ENCODE data around the gene TMEM121B. TPM values are rescaled to one million over a fixed set of nuclear protein-coding genes. Genes with fewer than 3 reads are reported as not detected.

Gene TMEM121B
- total RNA-seq, 2 donors from 2014 or later, result 0.26 TPM; not detected in 1

- H3K27ac ChIP-seq, result peak overlapping the region in 1 of 4 donors; percentile 27
- no peaks in the 10 kb centered on the region for H3K27me3 ChIP-seq
- intact Hi-C loops (cut with DNase I), result no loop called here
- H3K36me3 ChIP-seq (replicated peaks in 1 of 2; ENCODE audit: insufficient read depth in 1 of 2, low read depth in 2 of 2), result peaks cover 16 to 26% of the 10 kb centered on the region in 2 donors
- WGBS, 2 donors, result 66 to 87% methylated on average over 15 of the region's 15 CpGs
- no peak for TF ChIP-seq POLR2A (IDR thresholded peaks at IDR 0.05)
- TF ChIP-seq, protein P1, sequence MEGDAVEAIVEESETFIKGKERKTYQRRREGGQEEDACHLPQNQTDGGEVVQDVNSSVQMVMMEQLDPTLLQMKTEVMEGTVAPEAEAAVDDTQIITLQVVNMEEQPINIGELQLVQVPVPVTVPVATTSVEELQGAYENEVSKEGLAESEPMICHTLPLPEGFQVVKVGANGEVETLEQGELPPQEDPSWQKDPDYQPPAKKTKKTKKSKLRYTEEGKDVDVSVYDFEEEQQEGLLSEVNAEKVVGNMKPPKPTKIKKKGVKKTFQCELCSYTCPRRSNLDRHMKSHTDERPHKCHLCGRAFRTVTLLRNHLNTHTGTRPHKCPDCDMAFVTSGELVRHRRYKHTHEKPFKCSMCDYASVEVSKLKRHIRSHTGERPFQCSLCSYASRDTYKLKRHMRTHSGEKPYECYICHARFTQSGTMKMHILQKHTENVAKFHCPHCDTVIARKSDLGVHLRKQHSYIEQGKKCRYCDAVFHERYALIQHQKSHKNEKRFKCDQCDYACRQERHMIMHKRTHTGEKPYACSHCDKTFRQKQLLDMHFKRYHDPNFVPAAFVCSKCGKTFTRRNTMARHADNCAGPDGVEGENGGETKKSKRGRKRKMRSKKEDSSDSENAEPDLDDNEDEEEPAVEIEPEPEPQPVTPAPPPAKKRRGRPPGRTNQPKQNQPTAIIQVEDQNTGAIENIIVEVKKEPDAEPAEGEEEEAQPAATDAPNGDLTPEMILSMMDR (IDR thresholded peaks at IDR 0.05), result no peak
- DNase-seq (no peak), ATAC-seq (no peak)
- no peaks in the 10 kb centered on the region for H3K9me3 ChIP-seq
- H3K4me3 ChIP-seq, result no peak overlapping the region
- no peaks in the 10 kb centered on the region for H3K4me1 ChIP-seq
Measured at GRCh38 chr22:17106785-17107546, 14.2 kb downstream of the TMEM121B start.

DNA sequence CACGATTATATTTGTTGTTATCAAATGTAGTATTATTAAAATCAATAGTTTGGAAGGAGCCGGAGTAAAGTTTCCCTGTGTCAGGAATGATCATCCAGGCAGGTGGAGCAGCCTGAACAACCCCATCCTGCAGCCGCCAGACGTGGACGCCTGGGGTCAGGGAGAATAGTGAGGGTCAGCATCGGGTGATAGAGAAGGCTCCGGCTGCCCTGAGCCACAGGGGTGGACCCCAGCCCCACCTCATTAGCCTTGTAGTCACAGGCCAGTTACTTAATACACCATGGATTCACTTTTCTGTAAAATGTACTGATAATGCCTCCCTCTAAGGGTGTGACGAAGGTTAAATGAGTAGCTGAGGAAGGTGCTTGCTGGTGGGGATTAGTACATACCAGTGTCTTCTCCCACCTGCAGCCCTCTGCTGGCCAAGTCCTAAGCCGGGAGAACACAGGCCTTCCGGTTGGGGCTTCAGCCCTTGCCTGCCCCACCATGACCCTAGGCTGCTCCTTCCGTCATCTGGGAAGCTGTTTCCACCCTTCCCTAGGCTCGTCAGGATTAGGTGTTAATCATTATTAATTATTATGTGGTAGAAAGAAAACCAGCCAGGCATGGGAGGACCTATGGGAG, 14.9 kb downstream of the TMEM121B start:
- Histone ChIP-seq H3K36me3 (replicated peaks in 1 of 2; ENCODE audit: insufficient read depth in 1 of 2, low read depth in 2 of 2) (peaks cover 20 to 27% of the 10 kb centered on the region in 2 donors), H3K9me3 (no peaks in the 10 kb centered on the region), H3K4me3 (no peak overlapping the region), H3K27me3 (no peaks in the 10 kb centered on the region), H3K27ac (peak overlapping the region in 1 of 4 donors; percentile 27), H3K4me1 (no peaks in the 10 kb centered on the region)
- 62 to 80% methylated on average over 12 of the region's 12 CpGs for WGBS, 2 donors
- no peak for TF ChIP-seq POLR2A (IDR thresholded peaks at IDR 0.05)
- TF ChIP-seq, protein P1 (IDR thresholded peaks at IDR 0.05), result no peak
- no peak for ATAC-seq
- intact Hi-C loops (cut with DNase I), result no loop called here
- DNase-seq, result no peak

- DNase-seq, result no peak
- Histone ChIP-seq H3K9me3 (no peaks in the 10 kb centered on the region), H3K4me3 (no peak overlapping the region), H3K36me3 (replicated peaks in 1 of 2; ENCODE audit: insufficient read depth in 1 of 2, low read depth in 2 of 2) (peaks cover 26 to 32% of the 10 kb centered on the region in 2 donors), H3K27ac (no peak overlapping the region), H3K4me1 (no peaks in the 10 kb centered on the region), H3K27me3 (no peaks in the 10 kb centered on the region)
- intact Hi-C loops (cut with DNase I), result no loop called here
- TF ChIP-seq, protein P1 (IDR thresholded peaks at IDR 0.05), result no peak
- no peak for TF ChIP-seq POLR2A (IDR thresholded peaks at IDR 0.05)
- 77 to 89% methylated on average over 14 to 22 of the region's 22 CpGs for WGBS, 2 donors
- no peak for ATAC-seq
Measured at GRCh38 chr22:17105143-17106129, 15.7 kb downstream of the TMEM121B start.

- no peaks in the 10 kb centered on the region for H3K9me3 ChIP-seq
- H3K27ac ChIP-seq, result no peak overlapping the region
- ATAC-seq (no peak), DNase-seq (no peak)
- no peak overlapping the region for H3K4me3 ChIP-seq
- peaks cover 27 to 35% of the 10 kb centered on the region in 2 donors for H3K36me3 ChIP-seq (replicated peaks in 1 of 2; ENCODE audit: insufficient read depth in 1 of 2, low read depth in 2 of 2)
- TF ChIP-seq, protein P1 (IDR thresholded peaks at IDR 0.05), result no peak
- no peak for TF ChIP-seq POLR2A (IDR thresholded peaks at IDR 0.05)
- no peaks in the 10 kb centered on the region for H3K4me1 ChIP-seq
- intact Hi-C loops (cut with DNase I), result no loop called here
- 86 to 88% methylated on average over 13 to 14 of the region's 14 CpGs for WGBS, 2 donors
- H3K27me3 ChIP-seq, result no peaks in the 10 kb centered on the region
Measured at GRCh38 chr22:17104336-17104935, 16.7 kb downstream of the TMEM121B start.

Data from body of pancreas (tissue), 4 donors.